Left lung (tissue), 10 donors: ENCODE measurements around the gene HNRNPLL. TPM values are rescaled to one million over a fixed set of nuclear protein-coding genes. Genes with fewer than 3 reads are reported as not detected.

ENCODE experiments used
- ATAC-seq: fragments of 200-7000 bp; cut with Tn5 transposase; one replicate; pipeline ENCODE4 v1.9.1; 2020; ENCODE audit warnings: moderate library complexity
- DNase-seq, 4 donors: peaks; one replicate each; pipeline ENCODE4 v3.0.0-alpha.2; 2013 to 2020
- H3K27ac ChIP-seq, 2 donors: fragments of 200-600 bp; sonication (generic) in 1 of 2; one replicate each; pipeline versions ENCODE4 v1.5.0 to v1.8.0; 2020 to 2021
- H3K27me3 ChIP-seq, 2 donors: fragments of 200-600 bp; sonication (generic) in 1 of 2; one replicate each; pipeline versions ENCODE4 v1.5.0 to v1.8.0; 2020 to 2021
- H3K36me3 ChIP-seq, 2 donors: fragments of 200-600 bp; sonication (generic) in 1 of 2; one replicate each; pipeline versions ENCODE4 v1.5.0 to v1.8.0; 2020 to 2021
- H3K4me1 ChIP-seq, 2 donors: fragments of 200-600 bp; one replicate each; pipeline ENCODE4 v1.8.0; 2021
- H3K4me3 ChIP-seq, 2 donors: fragments of 200-600 bp; sonication (generic) in 1 of 2; one replicate each; pipeline versions ENCODE4 v1.5.0 to v1.8.0; 2020 to 2021; ENCODE audit warnings: mild to moderate bottlenecking in 1 of 2
- H3K9me3 ChIP-seq, 2 donors: fragments of 200-600 bp; sonication (generic) in 1 of 2; one replicate each; pipeline versions ENCODE4 v1.5.0 to v1.8.0; 2020 to 2021
- intact Hi-C, 2 donors: fragments of 100-400 bp; cut with DNase I; formaldehyde crosslinking; loops; one replicate each; pipeline versions ENCODE4 v1.11.2 to v1.14.2; 2022
- polyA plus RNA-seq, 6 donors: library from polyadenylated mRNA; unstranded; fragments of 120-200 nt; gene quantifications; one replicate each; pipeline ENCODE4 v1.2.1, GENCODE V29; 2013; ENCODE audit not compliant: insufficient read length in 6 of 6
- total RNA-seq, 2 donors: library from RNA; stranded (reverse); fragmentation: NEBNext Ultra II Directional; extraction: Animal tissue kit (Norgen Biotek cat#: 25700); gene quantifications; one replicate each; pipeline ENCODE4 v1.2.1, GENCODE V29; 2021
- TF ChIP-seq, protein P1 (sequence below), 2 donors: fragments of 200-600 bp; sonication (generic) in 1 of 2; IDR thresholded peaks; one replicate each; pipeline versions ENCODE4 v1.5.0 to v1.8.0; 2021; ENCODE audit warnings: antibody characterized with exemption in 2 of 2
- donor health status: DM: no; HTN: yes; CAD: no.
- donor health status: DM: no; HTN: no; CAD: no.

Gene HNRNPLL
- total and polyA plus RNA-seq, 8 donors: 44.2 to 102 (median 75.4) TPM

- intact Hi-C loops: loop anchor here in 1 of 2 donors (5.0 kb wide), 1 partner anchor 142 kb away; no protein-coding TSS in a partner anchor
Observed at GRCh38 chr2:38584881-38585280, 17.8 kb downstream of the HNRNPLL start.

DNA sequence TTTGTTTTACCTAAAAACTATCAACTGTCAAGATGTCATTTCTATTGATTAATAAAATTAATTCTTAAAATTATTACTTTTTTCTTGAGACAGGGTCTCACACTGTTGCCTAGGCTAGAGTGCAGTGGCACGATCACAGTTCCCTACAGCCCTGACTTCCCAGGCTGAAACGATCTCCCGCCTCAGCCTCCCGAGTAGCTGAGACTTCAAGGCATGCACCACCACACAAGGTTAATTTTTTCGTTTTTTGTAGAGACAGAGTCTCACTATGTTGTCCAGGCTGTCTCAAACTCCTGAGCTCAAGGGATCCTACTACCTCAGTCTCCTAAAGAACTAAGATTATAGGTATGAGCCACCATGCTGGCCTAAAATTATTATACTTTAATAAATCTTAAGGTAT, 18.7 kb downstream of the HNRNPLL start:
- Histone ChIP-seq H3K9me3 (no peaks in the 10 kb centered on the region), H3K27ac (no peak overlapping the region), H3K4me3 (no peak overlapping the region), H3K36me3 (peaks cover 0 to 37% of the 10 kb centered on the region in 2 donors), H3K27me3 (no peaks in the 10 kb centered on the region), H3K4me1 (peaks cover 7 to 29% of the 10 kb centered on the region in 2 donors)
- DNase-seq (no peak), ATAC-seq (no peak)
- TF ChIP-seq, protein P1, sequence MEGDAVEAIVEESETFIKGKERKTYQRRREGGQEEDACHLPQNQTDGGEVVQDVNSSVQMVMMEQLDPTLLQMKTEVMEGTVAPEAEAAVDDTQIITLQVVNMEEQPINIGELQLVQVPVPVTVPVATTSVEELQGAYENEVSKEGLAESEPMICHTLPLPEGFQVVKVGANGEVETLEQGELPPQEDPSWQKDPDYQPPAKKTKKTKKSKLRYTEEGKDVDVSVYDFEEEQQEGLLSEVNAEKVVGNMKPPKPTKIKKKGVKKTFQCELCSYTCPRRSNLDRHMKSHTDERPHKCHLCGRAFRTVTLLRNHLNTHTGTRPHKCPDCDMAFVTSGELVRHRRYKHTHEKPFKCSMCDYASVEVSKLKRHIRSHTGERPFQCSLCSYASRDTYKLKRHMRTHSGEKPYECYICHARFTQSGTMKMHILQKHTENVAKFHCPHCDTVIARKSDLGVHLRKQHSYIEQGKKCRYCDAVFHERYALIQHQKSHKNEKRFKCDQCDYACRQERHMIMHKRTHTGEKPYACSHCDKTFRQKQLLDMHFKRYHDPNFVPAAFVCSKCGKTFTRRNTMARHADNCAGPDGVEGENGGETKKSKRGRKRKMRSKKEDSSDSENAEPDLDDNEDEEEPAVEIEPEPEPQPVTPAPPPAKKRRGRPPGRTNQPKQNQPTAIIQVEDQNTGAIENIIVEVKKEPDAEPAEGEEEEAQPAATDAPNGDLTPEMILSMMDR (IDR thresholded peaks at IDR 0.05): no peak
- intact Hi-C loops: loop anchor here in 1 of 2 donors (5.0 kb wide), 1 partner anchor 143 kb away; no protein-coding TSS in a partner anchor

More at GRCh38 chr2:38584881-38585280, 17.8 kb downstream of the HNRNPLL start:
- Histone ChIP-seq H3K4me3 (no peak overlapping the region), H3K4me1 (peaks cover 7 to 29% of the 10 kb centered on the region in 2 donors), H3K36me3 (peaks cover 0 to 34% of the 10 kb centered on the region in 2 donors), H3K27me3 (no peaks in the 10 kb centered on the region), H3K27ac (no peak overlapping the region), H3K9me3 (no peaks in the 10 kb centered on the region)
- no peak for ATAC-seq
- TF ChIP-seq, protein P1 (IDR thresholded peaks at IDR 0.05): no peak
- DNase-seq: no peak

- no peak for DNase-seq
- Histone ChIP-seq H3K9me3 (no peaks in the 10 kb centered on the region), H3K27ac (no peak overlapping the region), H3K27me3 (no peaks in the 10 kb centered on the region), H3K4me3 (no peak overlapping the region), H3K36me3 (peaks cover 0 to 37% of the 10 kb centered on the region in 2 donors), H3K4me1 (peaks cover 7 to 25% of the 10 kb centered on the region in 2 donors)
- ATAC-seq: no peak
- TF ChIP-seq, protein P1 (IDR thresholded peaks at IDR 0.05): no peak
- intact Hi-C loops: loop anchor here in 1 of 2 donors (5.0 kb wide), 1 partner anchor 144 kb away; no protein-coding TSS in a partner anchor
Observed at GRCh38 chr2:38583524-38583923, 19.2 kb downstream of the HNRNPLL start.

DNA sequence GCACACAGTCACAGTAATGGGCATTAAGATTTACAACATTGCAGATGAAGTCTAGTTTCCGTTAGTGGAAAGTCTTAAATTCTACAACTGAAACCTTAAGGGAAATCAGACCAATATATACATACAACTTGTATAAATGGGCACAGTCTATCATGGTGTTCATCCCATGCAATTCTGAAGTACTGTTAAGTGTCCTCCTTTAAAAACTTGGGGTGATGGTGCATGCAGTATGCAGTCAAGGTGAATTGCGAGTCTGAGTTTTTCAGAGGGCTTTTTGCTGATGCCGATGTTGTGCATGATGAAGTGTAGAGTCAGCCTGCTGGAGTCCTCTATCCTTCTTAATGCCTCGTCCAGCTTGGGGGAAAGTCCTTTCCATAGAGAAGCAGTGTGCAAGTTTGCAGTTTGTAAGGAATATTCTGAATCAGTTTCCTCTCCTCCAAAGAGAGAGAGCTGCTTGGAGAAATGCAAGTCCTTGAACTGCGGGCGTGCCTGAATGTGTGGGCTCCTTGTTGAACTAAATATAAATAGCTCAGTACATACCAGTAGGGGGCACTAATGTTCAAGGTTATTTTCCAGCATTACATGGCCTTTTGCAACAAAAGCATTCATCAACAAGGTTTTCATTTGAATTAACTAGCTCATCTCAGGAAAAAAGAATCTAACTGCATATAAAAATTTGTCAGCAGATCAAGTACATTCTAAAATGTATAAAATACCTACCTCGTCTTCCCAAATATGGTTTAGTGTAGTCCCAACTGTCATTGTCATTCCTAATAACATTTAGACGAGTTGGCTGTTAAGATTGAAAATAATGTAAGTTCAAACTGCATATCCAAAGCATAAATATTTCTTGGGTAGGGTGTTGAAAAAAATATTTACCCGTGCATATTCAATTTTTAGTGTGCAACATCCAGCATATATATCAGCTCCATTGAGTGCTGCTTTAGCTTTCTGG, 21.3 kb downstream of the HNRNPLL start:
- intact Hi-C loops: loop anchor here in 1 of 2 donors (5.0 kb wide), 1 partner anchor 146 kb away; no protein-coding TSS in a partner anchor

More for the DNA sequence above, 21.3 kb downstream of the HNRNPLL start:
- Histone ChIP-seq H3K27ac (no peak overlapping the region), H3K4me3 (no peak overlapping the region), H3K27me3 (no peaks in the 10 kb centered on the region), H3K4me1 (peaks cover under 1 to 5% of the 10 kb centered on the region in 2 donors), H3K9me3 (no peaks in the 10 kb centered on the region), H3K36me3 (peaks cover 0 to 42% of the 10 kb centered on the region in 2 donors)
- DNase-seq (peak; percentile 40 to 80 (median 61)), ATAC-seq (peak; percentile 98)
- TF ChIP-seq, protein P1 (IDR thresholded peaks at IDR 0.05): peak; percentile 44 to 47
